Neural crest cell (in vitro differentiated cells): ENCODE results near the gene EMILIN1. TPM values are rescaled to one million over a fixed set of nuclear protein-coding genes. Genes with fewer than 3 reads are reported as not detected.
A peak's percentile ranks its signal among the peaks of the same experiment; 100 is the strongest.

Experiments used
- DNase-seq: peaks from one replicate; pipeline ENCODE4 v3.0.0; 2021; ENCODE audit warnings: low read depth, mixed read lengths, low spot score
- H3K27ac Mint-ChIP-seq: one replicate; pipeline ENCODE4 v1.8.0; 2021; ENCODE audit warnings: mild to moderate bottlenecking, mixed read lengths; ENCODE audit not compliant: unreplicated experiment
- H3K27me3 Mint-ChIP-seq: 2 replicates; pipeline ENCODE4 v1.8.0; 2021; ENCODE audit warnings: low read depth, mild to moderate bottlenecking, mixed read lengths
- H3K36me3 Mint-ChIP-seq: 2 replicates; pipeline ENCODE4 v1.8.0; 2021; ENCODE audit warnings: low read depth, mild to moderate bottlenecking, mixed read lengths
- H3K4me1 Mint-ChIP-seq: 2 replicates; pipeline ENCODE4 v1.8.0; 2021; ENCODE audit warnings: mixed read lengths
- H3K4me3 Mint-ChIP-seq: one replicate; pipeline ENCODE4 v1.8.0; 2021; ENCODE audit warnings: mild to moderate bottlenecking, mixed read lengths
- H3K9me3 Mint-ChIP-seq: 2 replicates; pipeline ENCODE4 v1.8.0; 2021; ENCODE audit warnings: mixed read lengths
- total RNA-seq: library from RNA; stranded (reverse); gene quantifications from 2 replicates; pipeline ENCODE4 v1.2.1, GENCODE V29; 2021
- TF ChIP-seq, protein P1 (sequence below): fragments of 200-600 bp; sonication (generic); conservative IDR thresholded peaks from 2 replicates; pipeline ENCODE4 v1.5.0; 2021; ENCODE audit warnings: antibody characterized with exemption, mild to moderate bottlenecking

The EMILIN1 gene
- total RNA-seq, 1 donor from 2014 or later: 24.1 TPM

DNA sequence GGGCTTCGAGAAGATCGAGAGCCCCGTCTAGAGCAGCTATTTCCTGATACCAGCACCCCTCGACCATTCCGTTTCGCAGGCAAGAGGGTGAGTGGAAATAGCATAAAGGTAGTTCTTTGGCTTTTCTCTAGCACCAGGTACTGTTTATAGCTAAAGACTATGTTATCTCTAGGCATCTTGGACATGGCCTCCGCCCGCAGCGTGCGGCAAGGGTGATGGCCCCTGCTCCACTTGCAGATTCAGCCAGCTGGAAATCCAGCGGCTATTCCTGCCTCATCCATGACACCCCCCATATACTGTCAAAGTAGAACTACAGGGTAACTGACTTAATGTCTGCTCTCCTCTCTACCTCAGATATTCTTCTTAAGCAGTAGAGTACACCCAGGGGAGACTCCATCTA, 23.7 kb upstream of the EMILIN1 start:
- H3K36me3 Mint-ChIP-seq: peaks cover 18% of the 10 kb centered on the region
- DNase-seq: no peak
- H3K27me3 Mint-ChIP-seq: peaks cover 15% of the 10 kb centered on the region
- peaks cover 21% of the 10 kb centered on the region for H3K4me1 Mint-ChIP-seq
- TF ChIP-seq, protein P1, sequence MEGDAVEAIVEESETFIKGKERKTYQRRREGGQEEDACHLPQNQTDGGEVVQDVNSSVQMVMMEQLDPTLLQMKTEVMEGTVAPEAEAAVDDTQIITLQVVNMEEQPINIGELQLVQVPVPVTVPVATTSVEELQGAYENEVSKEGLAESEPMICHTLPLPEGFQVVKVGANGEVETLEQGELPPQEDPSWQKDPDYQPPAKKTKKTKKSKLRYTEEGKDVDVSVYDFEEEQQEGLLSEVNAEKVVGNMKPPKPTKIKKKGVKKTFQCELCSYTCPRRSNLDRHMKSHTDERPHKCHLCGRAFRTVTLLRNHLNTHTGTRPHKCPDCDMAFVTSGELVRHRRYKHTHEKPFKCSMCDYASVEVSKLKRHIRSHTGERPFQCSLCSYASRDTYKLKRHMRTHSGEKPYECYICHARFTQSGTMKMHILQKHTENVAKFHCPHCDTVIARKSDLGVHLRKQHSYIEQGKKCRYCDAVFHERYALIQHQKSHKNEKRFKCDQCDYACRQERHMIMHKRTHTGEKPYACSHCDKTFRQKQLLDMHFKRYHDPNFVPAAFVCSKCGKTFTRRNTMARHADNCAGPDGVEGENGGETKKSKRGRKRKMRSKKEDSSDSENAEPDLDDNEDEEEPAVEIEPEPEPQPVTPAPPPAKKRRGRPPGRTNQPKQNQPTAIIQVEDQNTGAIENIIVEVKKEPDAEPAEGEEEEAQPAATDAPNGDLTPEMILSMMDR: no peak
- H3K9me3 Mint-ChIP-seq: peaks cover 5% of the 10 kb centered on the region
- no peak overlapping the region for H3K27ac Mint-ChIP-seq
- H3K4me3 Mint-ChIP-seq: peak overlapping the region; percentile 92

DNA sequence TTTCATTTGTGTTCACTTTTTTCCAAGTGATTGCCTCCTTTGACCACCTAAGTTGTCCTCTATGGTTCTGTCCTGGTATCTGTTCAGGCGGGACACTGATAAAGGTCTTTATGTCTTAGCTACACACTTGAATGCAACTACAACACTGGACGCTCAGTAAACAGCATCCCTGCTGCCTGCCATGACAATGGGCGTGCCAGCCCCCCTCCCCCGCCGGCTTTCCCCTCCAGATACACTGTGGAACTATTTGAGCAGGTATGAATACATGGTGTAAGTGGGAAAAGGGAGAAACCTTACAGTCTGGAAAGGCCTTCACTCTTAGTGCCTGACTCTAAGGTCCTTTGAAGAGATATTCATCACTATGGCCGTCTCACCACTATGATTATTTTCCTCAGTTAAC, 21.2 kb upstream of the EMILIN1 start:
- TF ChIP-seq, protein P1: no peak
- no peak overlapping the region for H3K27ac Mint-ChIP-seq
- H3K27me3 Mint-ChIP-seq: no peaks in the 10 kb centered on the region
- H3K4me1 Mint-ChIP-seq: peaks cover 3% of the 10 kb centered on the region
- peaks cover 11% of the 10 kb centered on the region for H3K36me3 Mint-ChIP-seq
- no peaks in the 10 kb centered on the region for H3K9me3 Mint-ChIP-seq
- H3K4me3 Mint-ChIP-seq: no peak overlapping the region
- DNase-seq: no peak

DNA sequence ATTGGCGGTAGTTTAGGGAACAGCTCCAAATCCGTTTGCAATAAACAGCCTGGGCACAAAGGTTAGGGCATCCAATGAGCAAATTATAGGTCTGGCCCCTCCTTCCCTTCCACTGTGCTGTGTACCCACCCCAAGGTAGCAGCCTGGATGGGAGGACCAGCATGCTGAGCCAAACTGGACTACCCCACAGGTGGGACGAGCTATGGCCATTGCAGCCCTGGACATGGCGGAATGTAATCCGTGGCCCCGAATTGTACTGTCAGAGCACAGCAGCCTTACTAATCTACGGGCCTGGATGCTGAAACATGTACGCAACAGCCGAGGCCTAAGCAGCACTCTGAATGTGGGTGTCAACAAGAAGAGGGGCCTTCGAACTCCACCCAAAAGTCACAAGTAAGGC, 20.2 kb upstream of the EMILIN1 start:
- TF ChIP-seq, protein P1: no peak
- no peaks in the 10 kb centered on the region for H3K27me3 Mint-ChIP-seq
- no peak for DNase-seq
- H3K9me3 Mint-ChIP-seq: no peaks in the 10 kb centered on the region
- no peak overlapping the region for H3K27ac Mint-ChIP-seq
- peaks cover 17% of the 10 kb centered on the region for H3K36me3 Mint-ChIP-seq
- no peak overlapping the region for H3K4me3 Mint-ChIP-seq
- H3K4me1 Mint-ChIP-seq: no peaks in the 10 kb centered on the region

DNA sequence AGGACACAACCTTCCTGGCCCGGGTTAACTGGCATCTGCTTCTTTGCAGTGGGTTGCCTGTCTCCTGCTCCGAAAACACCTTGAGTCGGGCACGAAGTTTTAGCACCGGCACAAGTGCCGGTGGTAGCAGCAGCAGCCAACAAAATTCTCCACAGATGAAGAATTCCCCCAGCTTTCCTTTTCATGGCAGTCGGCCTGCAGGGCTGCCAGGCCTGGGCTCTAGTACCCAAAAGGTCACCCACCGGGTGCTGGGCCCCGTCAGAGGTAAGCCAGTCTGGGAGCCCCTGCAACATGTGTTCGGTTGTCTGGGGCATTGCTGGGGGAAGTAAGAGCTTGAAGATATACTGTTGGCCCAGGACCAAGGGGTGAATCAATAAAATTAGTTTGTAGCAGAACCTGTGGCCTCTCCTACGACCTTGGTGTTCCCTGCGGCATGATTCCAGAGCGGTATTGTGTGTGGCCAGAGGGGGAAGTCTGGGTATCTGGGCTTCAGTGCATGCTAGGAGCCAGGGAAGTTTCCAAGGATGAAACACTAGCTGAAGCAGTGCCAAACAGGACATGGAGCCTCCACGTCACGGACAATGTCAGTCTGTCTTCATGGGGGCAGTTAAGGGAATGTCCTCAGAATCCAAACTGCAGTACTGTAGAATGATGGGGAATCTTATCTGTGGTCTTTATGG, 19.1 kb upstream of the EMILIN1 start:
- no peak for DNase-seq
- H3K4me3 Mint-ChIP-seq: peak overlapping the region; percentile 31
- no peaks in the 10 kb centered on the region for H3K27me3 Mint-ChIP-seq
- TF ChIP-seq, protein P1: no peak
- peaks cover 12% of the 10 kb centered on the region for H3K36me3 Mint-ChIP-seq
- no peaks in the 10 kb centered on the region for H3K4me1 Mint-ChIP-seq
- no peak overlapping the region for H3K27ac Mint-ChIP-seq
- no peaks in the 10 kb centered on the region for H3K9me3 Mint-ChIP-seq

DNA sequence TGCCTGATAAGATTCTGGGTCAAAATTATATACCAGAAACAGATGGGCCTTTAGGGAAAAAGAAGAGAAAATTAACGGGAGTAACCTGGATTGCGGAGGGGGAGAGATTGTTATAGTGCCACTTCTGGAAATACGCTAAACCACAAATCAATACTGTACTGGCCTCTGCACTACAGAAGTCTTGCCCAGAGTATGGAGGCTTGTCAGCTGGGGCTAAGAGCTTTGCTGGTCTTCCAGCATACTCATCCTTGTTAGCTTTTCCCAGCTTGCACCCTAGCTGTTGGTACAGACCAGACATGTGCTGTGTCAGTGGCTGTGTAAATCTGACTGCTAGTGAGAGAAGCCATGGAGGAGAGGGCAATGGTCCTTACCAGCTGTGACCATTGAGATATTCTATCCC, 18.1 kb upstream of the EMILIN1 start:
- Mint-ChIP-seq H3K27ac (no peak overlapping the region), H3K27me3 (no peaks in the 10 kb centered on the region), H3K4me1 (no peaks in the 10 kb centered on the region), H3K4me3 (no peak overlapping the region), H3K9me3 (no peaks in the 10 kb centered on the region), H3K36me3 (peaks cover 8% of the 10 kb centered on the region)
- DNase-seq: no peak
- TF ChIP-seq, protein P1: no peak
